KMS-11 (cell line): ENCODE data around the gene SPEM2.

Source experiments
- H2AFZ ChIP-seq: fragments of 200-600 bp; sonication (generic); 2 replicates; pipeline ENCODE4 v1.6.1; 2016; ENCODE audit warnings: antibody characterized with exemption, mixed run types, low read depth
- H3K27ac ChIP-seq: fragments of 200-600 bp; sonication (generic); 2 replicates; pipeline ENCODE4 v1.6.1; 2016; ENCODE audit warnings: mild to moderate bottlenecking, mixed run types
- H3K27me3 ChIP-seq: fragments of 200-600 bp; sonication (generic); 2 replicates; pipeline ENCODE4 v1.6.1; 2017; ENCODE audit warnings: mild to moderate bottlenecking, low read depth, mixed run types, moderate library complexity; ENCODE audit not compliant: insufficient read depth
- H3K36me3 ChIP-seq: fragments of 200-600 bp; sonication (generic); 2 replicates; pipeline ENCODE4 v1.6.1; 2017; ENCODE audit warnings: mild to moderate bottlenecking, mixed run types; ENCODE audit not compliant: insufficient read depth
- H3K4me1 ChIP-seq: fragments of 200-600 bp; sonication (generic); 2 replicates; pipeline ENCODE4 v1.6.1; 2016; ENCODE audit warnings: mild to moderate bottlenecking, low read depth, mixed run types; ENCODE audit not compliant: poor library complexity, severe bottlenecking
- H3K4me2 ChIP-seq: fragments of 200-600 bp; sonication (generic); 2 replicates; pipeline ENCODE4 v1.7.0; 2016; ENCODE audit warnings: mild to moderate bottlenecking, mixed run types
- H3K4me3 ChIP-seq: fragments of 200-600 bp; sonication (generic); IDR thresholded peaks from 2 replicates; pipeline ENCODE4 v1.6.1; 2017; ENCODE audit warnings: low read depth, low read length, mixed read lengths; ENCODE audit not compliant: insufficient read depth
- H3K79me2 ChIP-seq: fragments of 200-600 bp; sonication (generic); 2 replicates; pipeline ENCODE4 v1.6.1; 2016; ENCODE audit warnings: low read depth, mixed run types; ENCODE audit not compliant: insufficient read depth
- H3K9ac ChIP-seq: fragments of 200-600 bp; sonication (generic); 2 replicates; pipeline ENCODE4 v1.6.1; 2016; ENCODE audit warnings: mild to moderate bottlenecking, mixed run types
- H4K20me1 ChIP-seq: fragments of 200-600 bp; sonication (generic); 2 replicates; pipeline ENCODE4 v1.6.1; 2016; ENCODE audit warnings: mild to moderate bottlenecking, mixed run types; ENCODE audit not compliant: insufficient read depth
- CTCF ChIP-seq: fragments of 200-600 bp; sonication (generic); conservative IDR thresholded peaks from 2 replicates; pipeline ENCODE4 v1.6.1; 2017; ENCODE audit warnings: low read depth, mild to moderate bottlenecking, antibody characterized with exemption, low read length, moderate library complexity, mixed read lengths

SPEM2 gene

GRCh38 chr17:7459961-7460545, 34.6 kb downstream of the SPEM2 start:
- no peak overlapping the region for H3K4me2 ChIP-seq
- no peaks in the 10 kb centered on the region for H3K27me3 ChIP-seq
- H3K36me3 ChIP-seq: no peaks in the 10 kb centered on the region
- H3K4me1 ChIP-seq: no peaks in the 10 kb centered on the region
- H3K4me3 ChIP-seq: no peak overlapping the region
- TF ChIP-seq CTCF: no peak
- H4K20me1 ChIP-seq: no peaks in the 10 kb centered on the region
- no peak overlapping the region for H2AFZ ChIP-seq
- H3K27ac ChIP-seq: no peak overlapping the region
- H3K79me2 ChIP-seq: no peaks in the 10 kb centered on the region
- H3K9ac ChIP-seq: no peak overlapping the region

- Histone ChIP-seq H3K4me2 (no peak overlapping the region), H3K4me3 (no peak overlapping the region), H4K20me1 (no peaks in the 10 kb centered on the region), H3K9ac (no peak overlapping the region), H3K27ac (no peak overlapping the region), H3K27me3 (no peaks in the 10 kb centered on the region), H3K4me1 (no peaks in the 10 kb centered on the region), H3K36me3 (no peaks in the 10 kb centered on the region), H2AFZ (no peak overlapping the region), H3K79me2 (no peaks in the 10 kb centered on the region)
- no peak for TF ChIP-seq CTCF
Measured at GRCh38 chr17:7460850-7461660, 35.6 kb downstream of the SPEM2 start.

- Histone ChIP-seq H3K4me3 (no peak overlapping the region), H4K20me1 (no peaks in the 10 kb centered on the region), H3K36me3 (no peaks in the 10 kb centered on the region), H3K9ac (no peak overlapping the region), H3K4me2 (no peak overlapping the region), H3K79me2 (no peaks in the 10 kb centered on the region), H3K27me3 (no peaks in the 10 kb centered on the region), H3K27ac (no peak overlapping the region), H2AFZ (no peak overlapping the region), H3K4me1 (no peaks in the 10 kb centered on the region)
- no peak for TF ChIP-seq CTCF
Measured at GRCh38 chr17:7462474-7463371, 37.3 kb downstream of the SPEM2 start.

- no peaks in the 10 kb centered on the region for H3K27me3 ChIP-seq
- no peak overlapping the region for H3K27ac ChIP-seq
- no peak for TF ChIP-seq CTCF
- no peaks in the 10 kb centered on the region for H4K20me1 ChIP-seq
- H2AFZ ChIP-seq: no peak overlapping the region
- no peaks in the 10 kb centered on the region for H3K4me1 ChIP-seq
- no peaks in the 10 kb centered on the region for H3K79me2 ChIP-seq
- H3K36me3 ChIP-seq: no peaks in the 10 kb centered on the region
- H3K9ac ChIP-seq: no peak overlapping the region
- H3K4me3 ChIP-seq: no peak overlapping the region
- H3K4me2 ChIP-seq: no peak overlapping the region
Measured at GRCh38 chr17:7463372-7463846, 38.0 kb downstream of the SPEM2 start.
